Esophagus squamous epithelium (tissue), 5 donors: Measurements from ENCODE around the gene CXCL9. TPM values are rescaled to one million over a fixed set of nuclear protein-coding genes. Genes with fewer than 3 reads are reported as not detected.

ENCODE experiments used
- DNase-seq: peaks from one replicate; lab custom pipeline; 2025; lab: John Stamatoyannopoulos, UW
- H3K27ac ChIP-seq, 4 donors: fragments of 200-600 bp; sonication (generic); one replicate each; pipeline ENCODE4 v1.5.1; 2016 to 2019; ENCODE audit warnings: mild to moderate bottlenecking in 1 of 4
- H3K27me3 ChIP-seq, 4 donors: fragments of 200-600 bp; sonication (generic); 1 replicate in 3 of 4; 2 replicates in 1 of 4; pipeline versions ENCODE4 v1.5.1 to v1.6.0; 2017 to 2021; ENCODE audit warnings: antibody characterized with exemption in 1 of 4
- H3K36me3 ChIP-seq, 3 donors: fragments of 200-600 bp; sonication (generic); one replicate each; pipeline ENCODE4 v1.5.1; 2016 to 2019
- H3K4me1 ChIP-seq, 3 donors: fragments of 200-600 bp; sonication (generic); one replicate each; pipeline ENCODE4 v1.5.1; 2017 to 2019
- H3K4me3 ChIP-seq, 4 donors: fragments of 200-600 bp; sonication (generic); 1 replicate in 3 of 4; 2 replicates in 1 of 4; pipeline ENCODE4 v1.5.1; 2016 to 2019; ENCODE audit warnings: mild to moderate bottlenecking in 2 of 4, moderate library complexity in 1 of 4
- H3K9me3 ChIP-seq, 3 donors: fragments of 200-600 bp; sonication (generic); one replicate each; pipeline ENCODE4 v1.5.1; 2016 to 2019
- CTCF ChIP-seq, 6 experiments: fragments of 450-650 bp in 4 of 6; fragments of 200-600 bp in 2 of 6; sonication (generic) in 2 of 6; IDR thresholded peaks; one replicate each; pipeline ENCODE4 v1.5.1; 2016 to 2019; ENCODE audit warnings: antibody characterized with exemption in 6 of 6, mild to moderate bottlenecking in 4 of 6, moderate library complexity in 4 of 6
- POLR2A ChIP-seq, 4 donors: fragments of 450-650 bp; IDR thresholded peaks; one replicate each; pipeline ENCODE4 v1.6.1; 2017; ENCODE audit warnings: antibody characterized with exemption in 4 of 4, mild to moderate bottlenecking in 4 of 4, moderate library complexity in 3 of 4
- WGBS, 2 donors: methylation state at CpG; one replicate each; pipeline ENCODE4 v1.1.5; 2018; 5-methylcytosine and 5-hydroxymethylcytosine counted together
- intact Hi-C: fragments of 100-400 bp; cut with DNase I; formaldehyde crosslinking; loops from one replicate; pipeline ENCODE4 v1.15.0; 2022
- total RNA-seq, 4 donors: library from RNA; depleted of rRNA; stranded (reverse); fragments of >200 nt; gene quantifications; one replicate each; pipeline ENCODE4 v1.1.0, GENCODE V29; 2016
- donor health status: DM: yes; HTN: yes; CAD: no.

Gene CXCL9
- total RNA-seq, 4 donors from 2014 or later, result 0.11 to 5.6 (median 0.19) TPM; not detected in 1

- intact Hi-C loops, result loop anchor here (5.0 kb wide), 1 partner anchor 69 kb away; no protein-coding TSS in a partner anchor
- no peak for TF ChIP-seq CTCF (IDR thresholded peaks at IDR 0.05)
- no peak for TF ChIP-seq POLR2A (IDR thresholded peaks at IDR 0.05)
- no peak for DNase-seq
- Histone ChIP-seq H3K36me3 (no peaks in the 10 kb centered on the region), H3K27ac (no peak overlapping the region), H3K27me3 (no peaks in the 10 kb centered on the region), H3K9me3 (no peaks in the 10 kb centered on the region), H3K4me3 (no peak overlapping the region), H3K4me1 (no peaks in the 10 kb centered on the region)
- WGBS, 2 donors, result 76 to 91% methylated on average over 2 of the region's 2 CpGs
Observed at GRCh38 chr4:75997946-75998345, 9.4 kb downstream of the CXCL9 start.

- Histone ChIP-seq H3K9me3 (no peaks in the 10 kb centered on the region), H3K4me1 (no peaks in the 10 kb centered on the region), H3K4me3 (no peak overlapping the region), H3K27ac (no peak overlapping the region), H3K27me3 (no peaks in the 10 kb centered on the region), H3K36me3 (no peaks in the 10 kb centered on the region)
- intact Hi-C loops, result loop anchor here (5.0 kb wide), 1 partner anchor 70 kb away; no protein-coding TSS in a partner anchor
- TF ChIP-seq CTCF (IDR thresholded peaks at IDR 0.05), result no peak
- TF ChIP-seq POLR2A (IDR thresholded peaks at IDR 0.05), result no peak
- no peak for DNase-seq
- WGBS, 2 donors, result 78 to 100% methylated on average over 1 of the region's 1 CpG
Observed at GRCh38 chr4:75997081-75997480, 10.2 kb downstream of the CXCL9 start.

- WGBS, 2 donors, result 3 to 6% methylated on average over 4 to 5 of the region's 5 CpGs
- Histone ChIP-seq H3K36me3 (no peaks in the 10 kb centered on the region), H3K4me1 (peaks cover 0 to 6% (median 4%) of the 10 kb centered on the region in 3 donors), H3K9me3 (no peaks in the 10 kb centered on the region), H3K4me3 (no peak overlapping the region), H3K27ac (no peak overlapping the region), H3K27me3 (no peaks in the 10 kb centered on the region)
- TF ChIP-seq POLR2A (IDR thresholded peaks at IDR 0.05), result no peak
- peak; percentile 39 to 70 (median 60) for TF ChIP-seq CTCF (IDR thresholded peaks at IDR 0.05)
- DNase-seq, result no peak
- intact Hi-C loops, result loop anchor here (5.0 kb wide), 1 partner anchor 72 kb away; no protein-coding TSS in a partner anchor
Observed at GRCh38 chr4:75995727-75996126, 11.6 kb downstream of the CXCL9 start.

- 47 to 88% methylated on average over 1 of the region's 1 CpG for WGBS, 2 donors
- Histone ChIP-seq H3K9me3 (no peaks in the 10 kb centered on the region), H3K27me3 (no peaks in the 10 kb centered on the region), H3K27ac (no peak overlapping the region), H3K36me3 (no peaks in the 10 kb centered on the region), H3K4me1 (peaks cover 0 to 32% (median 18%) of the 10 kb centered on the region in 3 donors), H3K4me3 (no peak overlapping the region)
- TF ChIP-seq CTCF (IDR thresholded peaks at IDR 0.05), result no peak
- no peak for DNase-seq
- intact Hi-C loops, result no loop called here
Observed at GRCh38 chr4:75992462-75992861, 14.8 kb downstream of the CXCL9 start.

- TF ChIP-seq CTCF (IDR thresholded peaks at IDR 0.05) (no peak), POLR2A (IDR thresholded peaks at IDR 0.05) (no peak)
- intact Hi-C loops, result no loop called here
- Histone ChIP-seq H3K4me1 (peaks cover 0 to 40% (median 18%) of the 10 kb centered on the region in 3 donors), H3K36me3 (no peaks in the 10 kb centered on the region), H3K27ac (peak overlapping the region; percentile 64 to 77 (median 73)), H3K27me3 (no peaks in the 10 kb centered on the region), H3K4me3 (peak overlapping the region; percentile 77 to 86 (median 84)), H3K9me3 (no peaks in the 10 kb centered on the region)
- 0 to 1% methylated on average over 19 of the region's 20 CpGs for WGBS, 2 donors
- no peak for DNase-seq
Observed at GRCh38 chr4:75989846-75990528, 17.3 kb downstream of the CXCL9 start.
